Testis (tissue), 3 donors: ENCODE measurements around the gene VIT. TPM values are rescaled to one million over a fixed set of nuclear protein-coding genes. Genes with fewer than 3 reads are reported as not detected.
"Not testable (repeated sequence)": the region's sequence is repeated elsewhere in the genome, so short reads cannot be mapped to it uniquely, and the experiment has no call there.

Experiments
- DNase-seq: peaks from one replicate; pipeline ENCODE4 v3.0.0-alpha.2; 2019
- H3K27ac ChIP-seq, 2 donors: fragments of 200-600 bp; sonication (generic); one replicate each; pipeline ENCODE4 v1.5.1; 2019
- H3K27me3 ChIP-seq: fragments of 200-600 bp; sonication (generic); one replicate; pipeline ENCODE4 v1.5.1; 2019
- H3K36me3 ChIP-seq: fragments of 200-600 bp; sonication (generic); one replicate; pipeline ENCODE4 v1.5.1; 2017; ENCODE audit warnings: low read depth; ENCODE audit errors: missing control alignments
- H3K4me1 ChIP-seq: fragments of 200-600 bp; sonication (generic); one replicate; pipeline ENCODE4 v1.5.1; 2019
- H3K4me3 ChIP-seq, 2 donors: fragments of 200-600 bp; sonication (generic); one replicate each; pipeline ENCODE4 v1.5.1; 2017 to 2019
- H3K9me3 ChIP-seq: fragments of 200-600 bp; sonication (generic); one replicate; pipeline ENCODE4 v1.5.1; 2017
- POLR2A ChIP-seq: fragments of 450-650 bp; IDR thresholded peaks from one replicate; pipeline ENCODE4 v1.6.1; 2017; ENCODE audit warnings: antibody characterized with exemption, mild to moderate bottlenecking, moderate library complexity
- WGBS, 2 donors: methylation state at CpG; one replicate each; pipeline ENCODE4 v1.1.5; 2018; 5-methylcytosine and 5-hydroxymethylcytosine counted together
- intact Hi-C: fragments of 100-400 bp; cut with DNase I; formaldehyde crosslinking; loops from one replicate; pipeline ENCODE4 v1.15.1; 2023; ENCODE audit warnings: low total_unique reads
- polyA plus RNA-seq: library from polyadenylated mRNA; stranded (reverse); fragments of 350-450 nt; fragmentation: Illumina TruSeq; extraction: RNeasy Lipid Tissue Mini Kit (QIAGEN cat#74804); gene quantifications from one replicate; pipeline ENCODE4 v1.2.3, GENCODE V29; 2014; ENCODE audit warnings: low read depth, low replicate concordance; ENCODE audit not compliant: insufficient read depth
- total RNA-seq, 2 donors: library from RNA; depleted of rRNA; stranded (reverse); fragments of >200 nt; gene quantifications; one replicate each; pipeline ENCODE4 v1.2.3, GENCODE V29; 2016
- TF ChIP-seq, protein P1 (sequence below), 3 experiments: fragments of 450-650 bp in 2 of 3; fragments of 200-600 bp in 1 of 3; sonication (generic) in 1 of 3; IDR thresholded peaks; one replicate each; pipeline ENCODE4 v1.5.1; 2016 to 2019; ENCODE audit warnings: antibody characterized with exemption in 3 of 3, mild to moderate bottlenecking in 2 of 3, moderate library complexity in 1 of 3

Gene VIT
- total and polyA plus RNA-seq, 3 donors from 2014 or later: 5.6 to 9.4 (median 7.2) TPM

- H3K36me3 ChIP-seq: no peaks in the 10 kb centered on the region
- TF ChIP-seq POLR2A: no peak
- TF ChIP-seq, protein P1, sequence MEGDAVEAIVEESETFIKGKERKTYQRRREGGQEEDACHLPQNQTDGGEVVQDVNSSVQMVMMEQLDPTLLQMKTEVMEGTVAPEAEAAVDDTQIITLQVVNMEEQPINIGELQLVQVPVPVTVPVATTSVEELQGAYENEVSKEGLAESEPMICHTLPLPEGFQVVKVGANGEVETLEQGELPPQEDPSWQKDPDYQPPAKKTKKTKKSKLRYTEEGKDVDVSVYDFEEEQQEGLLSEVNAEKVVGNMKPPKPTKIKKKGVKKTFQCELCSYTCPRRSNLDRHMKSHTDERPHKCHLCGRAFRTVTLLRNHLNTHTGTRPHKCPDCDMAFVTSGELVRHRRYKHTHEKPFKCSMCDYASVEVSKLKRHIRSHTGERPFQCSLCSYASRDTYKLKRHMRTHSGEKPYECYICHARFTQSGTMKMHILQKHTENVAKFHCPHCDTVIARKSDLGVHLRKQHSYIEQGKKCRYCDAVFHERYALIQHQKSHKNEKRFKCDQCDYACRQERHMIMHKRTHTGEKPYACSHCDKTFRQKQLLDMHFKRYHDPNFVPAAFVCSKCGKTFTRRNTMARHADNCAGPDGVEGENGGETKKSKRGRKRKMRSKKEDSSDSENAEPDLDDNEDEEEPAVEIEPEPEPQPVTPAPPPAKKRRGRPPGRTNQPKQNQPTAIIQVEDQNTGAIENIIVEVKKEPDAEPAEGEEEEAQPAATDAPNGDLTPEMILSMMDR (IDR thresholded peaks at IDR 0.05): no peak
- H3K4me1 ChIP-seq: no peaks in the 10 kb centered on the region
- H3K9me3 ChIP-seq: no peaks in the 10 kb centered on the region
- H3K27me3 ChIP-seq: no peaks in the 10 kb centered on the region
- WGBS, 2 donors: 66 to 72% methylated on average over 6 to 7 of the region's 7 CpGs
- H3K27ac ChIP-seq: no peak overlapping the region
- no peak overlapping the region for H3K4me3 ChIP-seq
- no peak for DNase-seq
- intact Hi-C loops: no loop called here
These were observed 127.8 kb downstream of the VIT start for GRCh38 chr2:36824273-36824672.

- H3K36me3 ChIP-seq, intact Hi-C loops, DNase-seq, H3K27me3 ChIP-seq, H3K27ac ChIP-seq, H3K4me1 ChIP-seq, H3K4me3 ChIP-seq, H3K9me3 ChIP-seq: not testable (repeated sequence)
- 67 to 69% methylated on average over 2 of the region's 2 CpGs for WGBS, 2 donors
These were observed 128.2 kb downstream of the VIT start for GRCh38 chr2:36824683-36825082.

GRCh38 chr2:36831185-36831584 is 134.7 kb downstream of the VIT start:
- Histone ChIP-seq H3K27me3 (no peaks in the 10 kb centered on the region), H3K36me3 (no peaks in the 10 kb centered on the region), H3K4me1 (no peaks in the 10 kb centered on the region), H3K9me3 (no peaks in the 10 kb centered on the region), H3K27ac (no peak overlapping the region), H3K4me3 (no peak overlapping the region)
- DNase-seq: no peak
- 43 to 76% methylated on average over 1 of the region's 1 CpG for WGBS, 2 donors
- TF ChIP-seq POLR2A: no peak
- TF ChIP-seq, protein P1 (IDR thresholded peaks at IDR 0.05): no peak
- intact Hi-C loops: no loop called here

DNA sequence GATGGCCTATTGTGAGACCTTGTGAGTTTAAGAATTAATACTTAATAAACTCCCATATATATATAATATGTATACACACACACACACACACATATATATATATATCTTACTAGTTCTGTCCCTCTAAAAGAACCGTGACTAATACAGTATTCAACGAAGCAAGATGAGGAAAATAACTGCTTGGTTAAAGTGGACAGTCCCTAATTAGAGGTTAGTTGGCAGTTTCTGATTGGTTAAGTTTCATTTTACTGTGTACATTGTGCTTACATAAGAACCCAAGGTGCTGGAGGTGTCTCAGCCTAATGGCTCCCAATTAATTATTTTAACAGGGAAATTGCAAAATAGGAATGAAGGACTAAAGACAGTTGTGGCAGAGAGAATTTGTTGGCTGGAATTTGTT is 137.7 kb downstream of the VIT start:
- H3K4me3 ChIP-seq: no peak overlapping the region
- intact Hi-C loops: no loop called here
- H3K27ac ChIP-seq: no peak overlapping the region
- H3K36me3 ChIP-seq: no peaks in the 10 kb centered on the region
- TF ChIP-seq POLR2A: no peak
- TF ChIP-seq, protein P1 (IDR thresholded peaks at IDR 0.05): no peak
- no peaks in the 10 kb centered on the region for H3K4me1 ChIP-seq
- WGBS, 2 donors: 82 to 91% methylated on average over 2 of the region's 2 CpGs
- no peaks in the 10 kb centered on the region for H3K9me3 ChIP-seq
- H3K27me3 ChIP-seq: no peaks in the 10 kb centered on the region
- no peak for DNase-seq

- Histone ChIP-seq H3K9me3 (no peaks in the 10 kb centered on the region), H3K36me3 (no peaks in the 10 kb centered on the region), H3K27ac (no peak overlapping the region), H3K27me3 (no peaks in the 10 kb centered on the region), H3K4me3 (no peak overlapping the region), H3K4me1 (no peaks in the 10 kb centered on the region)
- 42 to 51% methylated on average over 5 of the region's 5 CpGs for WGBS, 2 donors
- intact Hi-C loops: no loop called here
- TF ChIP-seq, protein P1 (IDR thresholded peaks at IDR 0.05): no peak
- no peak for TF ChIP-seq POLR2A
- DNase-seq: no peak
These were observed 138.4 kb downstream of the VIT start for GRCh38 chr2:36834731-36835524.
